HepG2 (cell line): ENCODE results near the gene TIMM13. TPM values are rescaled to one million over a fixed set of nuclear protein-coding genes. Genes with fewer than 3 reads are reported as not detected.

Source experiments
- ATF2 ChIP-seq: sonication (generic); formaldehyde crosslinking; IDR thresholded peaks from 2 replicates; pipeline ENCODE4 v1.4.0; 2020; ENCODE audit warnings: missing genetic modification reagents
- DRAP1 ChIP-seq: IDR thresholded peaks from 2 replicates; pipeline ENCODE4 v1.6.1; 2016; ENCODE audit warnings: missing genetic modification reagents, missing compliant biosample characterization
- FOSL2 ChIP-seq: sonication (generic); formaldehyde crosslinking; IDR thresholded peaks from 2 replicates; pipeline ENCODE4 v1.4.0; 2020; ENCODE audit warnings: missing genetic modification reagents
- GTF2F1 ChIP-seq: fragments of 150-350 bp; IDR thresholded peaks from 2 replicates; pipeline ENCODE4 v1.6.1; 2014; ENCODE audit warnings: low read length
- HNF4G ChIP-seq, 2 experiments: sonication (generic) in 1 of 2; formaldehyde crosslinking in 1 of 2; IDR thresholded peaks; 2 replicates each; pipeline versions ENCODE4 v1.4.0 to v1.6.1; 2011 to 2020; ENCODE audit warnings: borderline replicate concordance in 2 of 2, low read depth in 2 of 2, mild to moderate bottlenecking in 2 of 2, low read length in 1 of 2, missing genetic modification reagents in 1 of 2, moderate library complexity in 1 of 2
- KDM6A ChIP-seq: IDR thresholded peaks from 2 replicates; pipeline ENCODE4 v1.6.1; 2016; ENCODE audit warnings: low read depth
- NCOA5 ChIP-seq: sonication (generic); formaldehyde crosslinking; IDR thresholded peaks from 2 replicates; pipeline ENCODE4 v1.4.0; 2020; ENCODE audit warnings: missing genetic modification reagents
- NR2F6 ChIP-seq, 2 experiments: IDR thresholded peaks; 2 replicates each; pipeline ENCODE4 v1.6.1; 2016; ENCODE audit warnings: antibody characterized with exemption in 1 of 2, mild to moderate bottlenecking in 1 of 2
- REST ChIP-seq, 2 experiments: IDR thresholded peaks; 2 replicates each; pipeline ENCODE4 v1.6.1; 2011 to 2012; ENCODE audit warnings: low read length in 2 of 2, borderline replicate concordance in 1 of 2, low read depth in 1 of 2, mild to moderate bottlenecking in 1 of 2, moderate library complexity in 1 of 2
- SP1 ChIP-seq, 2 experiments: fragments of 450-650 bp in 1 of 2; sonication (generic) in 1 of 2; formaldehyde crosslinking in 1 of 2; IDR thresholded peaks; 2 replicates each; pipeline versions ENCODE4 v1.4.0 to v1.6.1; 2016 to 2020; ENCODE audit warnings: missing genetic modification reagents in 1 of 2
- SP140L ChIP-seq: sonication (generic); formaldehyde crosslinking; IDR thresholded peaks from 2 replicates; pipeline ENCODE4 v1.4.0; 2020; ENCODE audit warnings: missing genetic modification reagents, borderline replicate concordance
- TIGD3 ChIP-seq: sonication (generic); formaldehyde crosslinking; IDR thresholded peaks from 2 replicates; pipeline ENCODE4 v1.5.1; 2020; ENCODE audit warnings: mild to moderate bottlenecking, missing genetic modification reagents, borderline replicate concordance
- ZBTB38 ChIP-seq: sonication (generic); formaldehyde crosslinking; IDR thresholded peaks from 2 replicates; pipeline ENCODE4 v1.5.1; 2020; ENCODE audit warnings: mild to moderate bottlenecking, missing genetic modification reagents
- ZNF501 ChIP-seq: sonication (generic); formaldehyde crosslinking; IDR thresholded peaks from 2 replicates; pipeline ENCODE4 v1.5.1; 2020; ENCODE audit warnings: mild to moderate bottlenecking, moderate library complexity, missing genetic modification reagents
- ZNF513 ChIP-seq: sonication (generic); formaldehyde crosslinking; conservative IDR thresholded peaks from 2 replicates; pipeline ENCODE4 v1.5.0; 2020; ENCODE audit warnings: missing genetic modification reagents
- ZNF678 ChIP-seq: sonication (generic); formaldehyde crosslinking; IDR thresholded peaks from 2 replicates; pipeline ENCODE4 v1.4.0; 2020; ENCODE audit warnings: mild to moderate bottlenecking, missing genetic modification reagents
- ZSCAN12 ChIP-seq: sonication (generic); formaldehyde crosslinking; IDR thresholded peaks from 2 replicates; pipeline ENCODE4 v1.9.0; 2021; ENCODE audit warnings: mild to moderate bottlenecking, missing genetic modification reagents
- ZSCAN31 ChIP-seq: sonication (generic); formaldehyde crosslinking; IDR thresholded peaks from 2 replicates; pipeline ENCODE4 v1.5.0; 2020; ENCODE audit warnings: low read depth, mild to moderate bottlenecking, missing genetic modification reagents
- polyA plus RNA-seq, 8 experiments: library from polyadenylated mRNA; depleted of rRNA in 3 of 8; stranded (reverse) in 7 of 8; unstranded in 1 of 8; fragments of >200 nt; fragmentation: Illumina TruSeq in 4 of 8; extraction: Trizol in 4 of 8; gene quantifications; 2 replicates each; pipeline versions ENCODE4 v1.2.1 to v1.2.3, GENCODE V29; 2011 to 2016; ENCODE audit warnings: low read depth in 4 of 8, missing spikeins in 1 of 8, mixed read lengths in 1 of 8; ENCODE audit not compliant: insufficient read depth in 1 of 8
- total RNA-seq, 5 experiments: library from RNA; depleted of rRNA; stranded (reverse); fragments of >200 nt; fragmentation: Illumina TruSeq; extraction: Trizol; gene quantifications; 2 replicates each; pipeline ENCODE4 v1.2.3, GENCODE V29; 2016; ENCODE audit warnings: low read depth in 1 of 5

The TIMM13 gene
- total and polyA plus RNA-seq, 2 of the 13 experiments (the other 11 are each of a cell fraction or from before 2014, with no cell fraction given) = 48.4 to 108 TPM

GRCh38 chr19:2475702-2476450 is 48.5 kb upstream of the TIMM13 start, which contains the start of gene GADD45B (continued):
- no peak for TF ChIP-seq ZNF501 (CRISPR knock-in tag)
- peak; percentile 86; the same call in 1 of the 2 replicates for TF ChIP-seq ZSCAN12 (CRISPR knock-in tag)
- peak; percentile 38; the same call in 1 of the 2 replicates for TF ChIP-seq FOSL2 (CRISPR knock-in tag)
- TF ChIP-seq ZSCAN31 (CRISPR knock-in tag) = no peak
- no peak; the same call in 1 of the 2 replicates for TF ChIP-seq ZBTB38
- TF ChIP-seq ATF2 = peak; percentile 62; the same call in 1 of the 2 replicates
- TF ChIP-seq GTF2F1 = peak; percentile 98; the same call in 1 of the 2 replicates
- no peak for TF ChIP-seq SP1 (IDR thresholded peaks at IDR 0.05)
- TF ChIP-seq SP1 (CRISPR knock-in tag; IDR thresholded peaks at IDR 0.05) = peak; percentile 99
- no peak for TF ChIP-seq NR2F6 (IDR thresholded peaks at IDR 0.05)
- TF ChIP-seq NR2F6 (CRISPR knock-in tag; IDR thresholded peaks at IDR 0.05) = no peak
- TF ChIP-seq ZNF513 = no peak
- TF ChIP-seq NCOA5 = no peak
- TF ChIP-seq TIGD3 (CRISPR knock-in tag) = no peak
- no peak for TF ChIP-seq HNF4G (IDR thresholded peaks at IDR 0.05; ENCODE audit: borderline replicate concordance, low read depth, low read length)
- no peak for TF ChIP-seq HNF4G (CRISPR knock-in tag; IDR thresholded peaks at IDR 0.05; ENCODE audit: borderline replicate concordance, low read depth)
- peak in 1 of 2 experiments; percentile 84; a peak in 2 of 4 replicates for TF ChIP-seq REST (IDR thresholded peaks at IDR 0.05; ENCODE audit: borderline replicate concordance in 1 of 2, low read depth in 1 of 2, low read length in 2 of 2)
- no peak for TF ChIP-seq ZNF678 (CRISPR knock-in tag)
- TF ChIP-seq SP140L = no peak
- TF ChIP-seq KDM6A = no peak
- TF ChIP-seq DRAP1 = peak; percentile 99
